Caco-2 (cell line): Measurements from ENCODE around the gene UCP2. TPM values are rescaled to one million over a fixed set of nuclear protein-coding genes. Genes with fewer than 3 reads are reported as not detected.
A peak's percentile ranks its signal among the peaks of the same experiment; 100 is the strongest.

Experiments
- BruUV-seq: library from RNA; stranded (reverse); fragments of 400-500 nt; replicated peaks from 2 replicates; lab custom pipeline; 2021; lab: Mats Ljungman, UMichigan
- CTCF ChIA-PET: fragments of 300-600 bp; sonication (Branson Sonifier 250); formaldehyde crosslinking; loops from one replicate; lab custom pipeline; 2022; ENCODE audit warnings: antibody characterized with exemption; lab: Charles Lee
- POLR2A ChIA-PET: fragments of 300-600 bp; sonication (Branson Sonifier 250); formaldehyde crosslinking; loops from one replicate; lab custom pipeline; 2022; ENCODE audit warnings: antibody characterized with exemption; lab: Charles Lee
- DNase-seq, 2 experiments: peaks; one replicate each; pipeline versions ENCODE4 v3.0.0 to v3.0.0-alpha.2; 2020 to 2022
- H3K27me3 ChIP-seq: replicated peaks from 2 replicates; pipeline ENCODE4 v1.6.0; 2011; ENCODE audit warnings: low read length; ENCODE audit not compliant: control insufficient read depth, insufficient read depth
- H3K36me3 ChIP-seq: 2 replicates; pipeline ENCODE4 v1.5.1; 2011; ENCODE audit warnings: low read length; ENCODE audit not compliant: control insufficient read depth, insufficient read depth
- H3K4me1 ChIP-seq: fragments of 250-450 bp; sonication (Bioruptor Pico); 2 replicates; pipeline ENCODE4 v1.5.1; 2020; ENCODE audit warnings: mild to moderate bottlenecking
- H3K4me3 ChIP-seq: 2 replicates; pipeline ENCODE4 v1.5.1; 2011; ENCODE audit warnings: low read depth, mild to moderate bottlenecking, control low read depth, low read length
- H3K9me3 ChIP-seq: fragments of 250-450 bp; sonication (Bioruptor Pico); 2 replicates; pipeline ENCODE4 v1.5.1; 2020; ENCODE audit warnings: mild to moderate bottlenecking, moderate library complexity
- H3K27ac Mint-ChIP-seq: one replicate; pipeline ENCODE4 v1.8.0; 2022; ENCODE audit warnings: mixed read lengths; ENCODE audit not compliant: unreplicated experiment
- H3K27me3 Mint-ChIP-seq: one replicate; pipeline ENCODE4 v1.8.0; 2022; ENCODE audit warnings: mixed read lengths; ENCODE audit not compliant: insufficient read depth, unreplicated experiment
- H3K36me3 Mint-ChIP-seq: one replicate; pipeline ENCODE4 v1.8.0; 2022; ENCODE audit warnings: mild to moderate bottlenecking, mixed read lengths; ENCODE audit not compliant: insufficient read depth, unreplicated experiment
- H3K4me1 Mint-ChIP-seq: one replicate; pipeline ENCODE4 v1.8.0; 2022; ENCODE audit warnings: low read depth, mixed read lengths; ENCODE audit not compliant: unreplicated experiment
- H3K4me3 Mint-ChIP-seq: one replicate; pipeline ENCODE4 v1.8.0; 2022; ENCODE audit warnings: mild to moderate bottlenecking, moderate library complexity, mixed read lengths; ENCODE audit not compliant: unreplicated experiment
- H3K9me3 Mint-ChIP-seq: one replicate; pipeline ENCODE4 v1.8.0; 2022; ENCODE audit warnings: mixed read lengths; ENCODE audit not compliant: unreplicated experiment
- intact Hi-C: fragments of 100-400 bp; cut with micrococcal nuclease; formaldehyde crosslinking; loops from one replicate; pipeline ENCODE4 v1.10.0; 2022; ENCODE audit not compliant: unreplicated experiment
- total RNA-seq: library from RNA; stranded (reverse); gene quantifications from 2 replicates; pipeline ENCODE4 v1.2.3, GENCODE V29; 2022
- TF ChIP-seq, protein P1 (sequence below), 2 experiments: fragments of 200-600 bp in 1 of 2; IDR thresholded peaks; 1 replicate in 1 of 2; 2 replicates in 1 of 2; pipeline versions ENCODE4 v1.5.1 to v1.8.0; 2011 to 2022; ENCODE audit warnings: antibody characterized with exemption in 1 of 2, control low read depth in 1 of 2, inconsistent platforms in 1 of 2, low read depth in 1 of 2, low read length in 1 of 2, mild to moderate bottlenecking in 1 of 2, moderate library complexity in 1 of 2; ENCODE audit not compliant: insufficient read depth in 1 of 2, severe bottlenecking in 1 of 2, unreplicated experiment in 1 of 2

Gene UCP2
- total RNA-seq, 1 experiment from 2014 or later, result 144 TPM

DNA sequence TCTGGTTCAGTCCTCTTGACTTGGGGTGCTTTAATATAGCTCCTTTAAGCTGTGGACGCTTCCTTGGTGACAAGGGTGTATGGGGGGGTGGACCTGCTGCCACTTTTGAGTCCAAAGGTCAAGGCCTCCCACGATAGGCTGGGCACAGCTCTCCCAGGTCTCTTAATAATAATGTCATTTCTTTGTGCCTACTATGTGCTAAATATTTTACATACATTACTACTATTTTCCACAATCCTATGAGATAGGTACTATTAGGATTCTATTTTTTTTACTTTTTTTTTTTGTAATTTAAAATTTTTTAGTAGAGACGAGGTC is 26.5 kb upstream of the UCP2 start:
- TF ChIP-seq, protein P1, sequence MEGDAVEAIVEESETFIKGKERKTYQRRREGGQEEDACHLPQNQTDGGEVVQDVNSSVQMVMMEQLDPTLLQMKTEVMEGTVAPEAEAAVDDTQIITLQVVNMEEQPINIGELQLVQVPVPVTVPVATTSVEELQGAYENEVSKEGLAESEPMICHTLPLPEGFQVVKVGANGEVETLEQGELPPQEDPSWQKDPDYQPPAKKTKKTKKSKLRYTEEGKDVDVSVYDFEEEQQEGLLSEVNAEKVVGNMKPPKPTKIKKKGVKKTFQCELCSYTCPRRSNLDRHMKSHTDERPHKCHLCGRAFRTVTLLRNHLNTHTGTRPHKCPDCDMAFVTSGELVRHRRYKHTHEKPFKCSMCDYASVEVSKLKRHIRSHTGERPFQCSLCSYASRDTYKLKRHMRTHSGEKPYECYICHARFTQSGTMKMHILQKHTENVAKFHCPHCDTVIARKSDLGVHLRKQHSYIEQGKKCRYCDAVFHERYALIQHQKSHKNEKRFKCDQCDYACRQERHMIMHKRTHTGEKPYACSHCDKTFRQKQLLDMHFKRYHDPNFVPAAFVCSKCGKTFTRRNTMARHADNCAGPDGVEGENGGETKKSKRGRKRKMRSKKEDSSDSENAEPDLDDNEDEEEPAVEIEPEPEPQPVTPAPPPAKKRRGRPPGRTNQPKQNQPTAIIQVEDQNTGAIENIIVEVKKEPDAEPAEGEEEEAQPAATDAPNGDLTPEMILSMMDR (IDR thresholded peaks at IDR 0.05; ENCODE audit: insufficient read depth in 1 of 2, low read depth in 1 of 2, low read length in 1 of 2, severe bottlenecking in 1 of 2, unreplicated experiment in 1 of 2), result no peak
- Histone ChIP-seq H3K27me3 (no peaks in the 10 kb centered on the region), H3K4me1 (peaks cover 6% of the 10 kb centered on the region; the same call in 1 of the 2 replicates), H3K36me3 (no peaks in the 10 kb centered on the region), H3K9me3 (no peaks in the 10 kb centered on the region), H3K4me3 (no peak overlapping the region)
- Mint-ChIP-seq H3K9me3 (no peaks in the 10 kb centered on the region), H3K4me3 (no peak overlapping the region), H3K36me3 (no peaks in the 10 kb centered on the region), H3K27me3 (no peaks in the 10 kb centered on the region), H3K4me1 (no peaks in the 10 kb centered on the region), H3K27ac (no peak overlapping the region)
- CTCF ChIA-PET, result no interaction called here
- BruUV-seq, result no TSS peak
- intact Hi-C loops, result no loop called here
- peak in 1 of 2 experiments; percentile 30 for DNase-seq
- POLR2A ChIA-PET, result no interaction called here

DNA sequence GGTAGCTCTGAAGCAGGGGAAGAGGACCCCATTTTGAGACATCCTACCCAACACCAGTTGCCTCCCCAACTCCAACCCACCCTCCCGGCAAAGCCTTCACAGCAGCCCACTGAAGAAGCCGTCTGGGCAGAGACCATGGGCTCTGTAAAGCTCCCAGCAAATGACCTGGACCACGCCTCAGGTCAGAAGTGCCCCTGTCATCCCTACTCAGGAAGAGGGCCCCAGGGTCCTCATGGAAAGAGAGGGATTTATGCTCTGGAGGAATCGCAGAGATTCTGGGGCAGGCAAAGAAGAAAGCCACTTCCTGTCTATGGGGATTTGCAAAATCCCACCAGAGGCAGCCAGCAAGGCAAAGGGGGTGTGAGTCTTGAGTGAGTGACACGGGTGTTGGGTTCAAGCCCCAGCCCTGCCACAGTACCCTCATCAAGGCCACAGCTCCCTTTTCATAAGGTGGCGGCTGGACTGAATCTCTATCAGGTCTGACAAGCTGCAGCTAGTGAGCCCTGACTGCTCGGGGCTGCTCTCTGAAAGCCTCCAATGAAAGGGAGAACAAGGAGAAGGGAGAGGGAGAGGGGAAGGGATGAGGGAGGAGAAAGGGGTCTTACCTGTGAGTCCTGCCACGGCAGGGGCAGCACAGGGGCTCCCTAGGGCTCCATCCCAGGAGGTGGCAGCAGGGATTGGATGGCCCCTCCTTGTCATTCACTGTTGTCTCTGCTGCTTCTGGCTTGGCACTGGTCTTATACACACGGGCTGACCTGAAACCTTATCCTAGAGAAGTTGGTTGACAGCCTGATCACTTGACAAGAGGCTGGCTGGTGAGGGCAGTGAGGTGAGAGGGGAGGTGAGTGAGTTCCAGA is 26.0 kb upstream of the UCP2 start, which contains the start of gene UCP3:
Gene UCP3, minus strand, starts transcription at position 713 of the 857 bp plus-strand sequence. CDS start 2,043 bp downstream, outside the sequence.
- ChIA-PET CTCF (interaction anchor here (0.7 kb wide), 1 partner anchor 1236 kb away, joined by 3 read pairs; no protein-coding TSS in a partner anchor), POLR2A (interaction anchor here (0.6 kb wide), 1 partner anchor 26 kb away, joined by 3 read pairs; the partner anchor contains the start of gene UCP2)
- BruUV-seq, result no TSS peak
- Histone ChIP-seq H3K4me3 (no peak within 1 kb of the TSS), H3K9me3 (no peaks in the 10 kb centered on the region), H3K27me3 (no peaks in the 10 kb centered on the region), H3K4me1 (peaks cover 6% of the 10 kb centered on the region; the same call in 1 of the 2 replicates), H3K36me3 (no peaks in the 10 kb centered on the region)
- DNase-seq, result peak in 1 of 2 experiments; percentile 29
- no peaks in the 10 kb centered on the region for H3K27me3 Mint-ChIP-seq
- no peaks in the 10 kb centered on the region for H3K4me1 Mint-ChIP-seq
- TF ChIP-seq, protein P1 (IDR thresholded peaks at IDR 0.05; ENCODE audit: insufficient read depth in 1 of 2, low read depth in 1 of 2, low read length in 1 of 2, severe bottlenecking in 1 of 2, unreplicated experiment in 1 of 2), result no peak
- intact Hi-C loops, result no loop called here
- no peak within 1 kb of the TSS for H3K4me3 Mint-ChIP-seq
- no peak within 1 kb of the TSS for H3K27ac Mint-ChIP-seq
- no peaks in the 10 kb centered on the region for H3K9me3 Mint-ChIP-seq
- H3K36me3 Mint-ChIP-seq, result no peaks in the 10 kb centered on the region

DNA sequence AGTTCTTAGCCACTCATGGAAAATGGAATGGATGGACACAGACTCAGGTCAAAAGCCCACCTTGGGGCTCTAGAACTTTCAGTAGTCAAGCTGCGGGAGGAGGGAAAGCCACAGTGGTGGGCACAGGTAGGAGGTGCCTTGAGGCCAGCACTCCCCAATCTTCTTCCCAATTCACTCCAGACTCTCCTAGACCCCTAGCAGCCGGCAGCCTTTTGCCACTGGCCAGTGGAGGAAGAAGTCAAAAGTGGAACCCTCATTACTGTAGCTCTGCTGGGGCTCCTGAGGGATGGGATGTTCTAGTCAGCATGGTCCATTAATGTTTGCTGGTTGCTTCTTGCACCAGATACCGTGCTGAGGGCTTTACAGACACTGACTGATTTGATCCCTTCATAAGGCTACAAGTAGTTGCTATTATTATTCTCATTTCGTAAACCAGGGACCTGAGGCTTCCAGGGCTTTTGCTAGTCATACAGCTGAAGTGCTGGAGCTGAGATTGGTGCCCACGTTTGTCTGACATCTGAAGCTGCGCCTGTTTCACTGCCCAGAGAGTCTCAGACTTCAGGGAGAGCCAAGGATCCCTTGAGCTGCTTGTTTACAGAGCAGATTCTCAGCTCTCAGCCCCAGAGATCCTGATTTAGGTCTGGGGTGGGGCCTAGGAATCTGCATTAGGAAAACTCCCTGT is 25.2 kb upstream of the UCP2 start:
- H3K27me3 Mint-ChIP-seq, result no peaks in the 10 kb centered on the region
- H3K27me3 ChIP-seq, result no peaks in the 10 kb centered on the region
- DNase-seq, result peak in 1 of 2 experiments; percentile 25
- peaks cover 6% of the 10 kb centered on the region; the same call in 1 of the 2 replicates for H3K4me1 ChIP-seq
- no peak overlapping the region for H3K27ac Mint-ChIP-seq
- H3K4me3 ChIP-seq, result no peak overlapping the region
- ChIA-PET CTCF (no interaction called here), POLR2A (no interaction called here)
- no peak overlapping the region for H3K4me3 Mint-ChIP-seq
- H3K9me3 Mint-ChIP-seq, result no peaks in the 10 kb centered on the region
- intact Hi-C loops, result no loop called here
- no peaks in the 10 kb centered on the region for H3K36me3 ChIP-seq
- no peaks in the 10 kb centered on the region for H3K4me1 Mint-ChIP-seq
- BruUV-seq, result no TSS peak
- no peaks in the 10 kb centered on the region for H3K36me3 Mint-ChIP-seq
- no peaks in the 10 kb centered on the region for H3K9me3 ChIP-seq
- TF ChIP-seq, protein P1 (IDR thresholded peaks at IDR 0.05; ENCODE audit: insufficient read depth in 1 of 2, low read depth in 1 of 2, low read length in 1 of 2, severe bottlenecking in 1 of 2, unreplicated experiment in 1 of 2), result no peak
